ENCODE measurements around the gene TP53RK. TPM values are rescaled to one million over a fixed set of nuclear protein-coding genes. Genes with fewer than 3 reads are reported as not detected.

The TP53RK gene
- total RNA-seq, 1 donor from 2014 or later: 15.9 TPM

DNA sequence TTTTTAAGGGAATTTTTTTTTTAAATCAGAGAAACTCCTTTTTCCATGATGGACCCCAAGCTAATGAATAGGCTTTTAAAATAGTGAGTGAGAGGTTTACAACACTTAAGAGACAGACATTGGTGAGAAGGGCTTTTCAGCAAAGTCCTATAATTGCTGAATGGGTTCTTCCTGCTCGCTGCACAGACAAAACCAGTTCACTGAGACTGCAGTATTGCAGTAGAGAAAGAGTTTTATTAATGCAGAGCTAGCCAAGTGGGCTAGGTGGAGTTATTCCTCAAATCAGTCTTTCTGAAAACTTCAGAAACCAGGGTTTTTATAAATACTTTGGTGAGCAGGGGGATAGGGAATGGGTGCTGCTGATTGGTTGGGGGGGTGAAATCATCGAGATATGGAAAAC is 17.0 kb upstream of the TP53RK start:
- Mint-ChIP-seq H3K9me3 (peaks cover 7% of the 10 kb centered on the region), H3K4me1 (peaks cover 38% of the 10 kb centered on the region), H3K27me3 (ENCODE audit: insufficient read depth, low read depth) (peaks cover 7% of the 10 kb centered on the region), H3K4me3 (no peak overlapping the region), H3K36me3 (peaks cover 5% of the 10 kb centered on the region), H3K27ac (peak overlapping the region; percentile 42)
- Histone ChIP-seq H3F3A (ENCODE audit: low read depth) (peaks cover 24% of the 10 kb centered on the region), H3K4me1 (peaks cover 13% of the 10 kb centered on the region), H3K36me3 (no peaks in the 10 kb centered on the region), H2AFZ (replicated peaks) (no peak overlapping the region), H3K9me3 (ENCODE audit: low read depth) (peaks cover 5% of the 10 kb centered on the region), H3K27ac (no peak overlapping the region), H3K4me3 (no peak overlapping the region), H3K27me3 (no peaks in the 10 kb centered on the region), H4K20me1 (ENCODE audit: low read depth) (no peaks in the 10 kb centered on the region), H3K4me2 (no peak overlapping the region), H3K79me2 (ENCODE audit: low read depth) (no peaks in the 10 kb centered on the region), H3K9ac (no peak overlapping the region)
- no peak for DNase-seq (ENCODE audit: low spot score)
- TF ChIP-seq EZH2phosphoT487 (IDR thresholded peaks at IDR 0.05) (no peak), EZH2 (IDR thresholded peaks at IDR 0.05) (no peak), CTCF (IDR thresholded peaks at IDR 0.05) (no peak)

DNA sequence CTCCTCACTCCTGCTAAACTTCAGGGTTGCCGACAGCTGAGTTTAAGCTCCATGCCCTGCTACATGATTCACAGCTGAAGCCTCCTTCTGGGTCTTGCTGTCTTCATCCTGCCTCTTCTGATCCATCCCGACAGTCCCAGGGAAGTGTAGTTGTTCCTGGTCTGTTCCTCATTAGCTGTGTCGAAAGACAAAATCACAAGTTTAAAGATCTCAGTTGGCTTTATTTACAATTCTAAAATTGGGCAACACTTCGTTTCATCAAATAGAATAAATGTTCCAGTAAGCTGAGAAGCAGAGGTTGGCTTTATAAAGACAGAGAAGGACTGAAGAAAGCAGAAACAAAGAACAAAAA is 16.1 kb upstream of the TP53RK start:
- Histone ChIP-seq H3K4me3 (no peak overlapping the region), H3K36me3 (no peaks in the 10 kb centered on the region), H3K4me2 (no peak overlapping the region), H3K4me1 (peaks cover 13% of the 10 kb centered on the region), H4K20me1 (ENCODE audit: low read depth) (no peaks in the 10 kb centered on the region), H3K27me3 (no peaks in the 10 kb centered on the region), H2AFZ (replicated peaks) (no peak overlapping the region), H3K9ac (no peak overlapping the region), H3K79me2 (ENCODE audit: low read depth) (no peaks in the 10 kb centered on the region), H3K9me3 (ENCODE audit: low read depth) (peaks cover 5% of the 10 kb centered on the region), H3K27ac (no peak overlapping the region), H3F3A (ENCODE audit: low read depth) (peaks cover 29% of the 10 kb centered on the region)
- Mint-ChIP-seq H3K4me1 (peaks cover 38% of the 10 kb centered on the region), H3K9me3 (peaks cover 7% of the 10 kb centered on the region), H3K4me3 (no peak overlapping the region), H3K27ac (peak overlapping the region; percentile 11), H3K36me3 (peaks cover 2% of the 10 kb centered on the region), H3K27me3 (ENCODE audit: insufficient read depth, low read depth) (peaks cover 7% of the 10 kb centered on the region)
- DNase-seq (ENCODE audit: low spot score): no peak
- TF ChIP-seq CTCF (IDR thresholded peaks at IDR 0.05) (no peak), EZH2phosphoT487 (IDR thresholded peaks at IDR 0.05) (no peak), EZH2 (IDR thresholded peaks at IDR 0.05) (no peak)

- Histone ChIP-seq H3K4me2 (peak overlapping the region; percentile 42), H3K4me3 (no peak overlapping the region), H4K20me1 (ENCODE audit: low read depth) (no peaks in the 10 kb centered on the region), H3K36me3 (no peaks in the 10 kb centered on the region), H3K9ac (no peak overlapping the region), H3K4me1 (peaks cover 13% of the 10 kb centered on the region), H3K79me2 (ENCODE audit: low read depth) (no peaks in the 10 kb centered on the region), H3F3A (ENCODE audit: low read depth) (peaks cover 33% of the 10 kb centered on the region), H3K27ac (no peak overlapping the region), H2AFZ (replicated peaks) (peak overlapping the region; percentile 73), H3K27me3 (no peaks in the 10 kb centered on the region), H3K9me3 (ENCODE audit: low read depth) (peaks cover 5% of the 10 kb centered on the region)
- no peak for DNase-seq (ENCODE audit: low spot score)
- Mint-ChIP-seq H3K9me3 (peaks cover 11% of the 10 kb centered on the region), H3K4me3 (peak overlapping the region; percentile 31), H3K27ac (peak overlapping the region; percentile 89), H3K27me3 (ENCODE audit: insufficient read depth, low read depth) (peaks cover 8% of the 10 kb centered on the region), H3K36me3 (peaks cover 1% of the 10 kb centered on the region), H3K4me1 (peaks cover 36% of the 10 kb centered on the region)
- TF ChIP-seq EZH2phosphoT487 (IDR thresholded peaks at IDR 0.05): no peak
- no peak for TF ChIP-seq EZH2 (IDR thresholded peaks at IDR 0.05)
- no peak for TF ChIP-seq CTCF (IDR thresholded peaks at IDR 0.05)
These were observed 15.6 kb upstream of the TP53RK start for GRCh38 chr20:46704714-46705377.

All from neural progenitor cell (in vitro differentiated cells).